GM13976 (cell line): ENCODE data around the gene PPP1R1A.

Experiments used
- DNase-seq: peaks from one replicate; pipeline ENCODE4 v3.0.0; 2012; ENCODE audit warnings: low spot score
- CTCF ChIP-seq: IDR thresholded peaks from 2 replicates; pipeline ENCODE4 v1.5.1; 2012; ENCODE audit warnings: borderline replicate concordance, mild to moderate bottlenecking; ENCODE audit not compliant: insufficient read depth; ENCODE audit errors: extremely low read depth, missing control alignments, control extremely low read depth
- in situ Hi-C: fragments of 300-500 bp; cut with MboI; formaldehyde crosslinking; loops from one replicate; pipeline ENCODE4 v1.12.0; 2022; ENCODE audit warnings: low sequenced_read_pairs, mixed read lengths, inconsistent platforms; ENCODE audit not compliant: unreplicated experiment

The PPP1R1A gene

GRCh38 chr12:54627304-54627703 is 38.8 kb upstream of the PPP1R1A start:
- in situ Hi-C loops: no loop called here
- DNase-seq: no peak
- TF ChIP-seq CTCF: no peak

- in situ Hi-C loops: no loop called here
- TF ChIP-seq CTCF: no peak
- no peak for DNase-seq
These were observed 37.1 kb upstream of the PPP1R1A start for GRCh38 chr12:54625598-54625997.

GRCh38 chr12:54624315-54625279 is 36.1 kb upstream of the PPP1R1A start:
- no peak for DNase-seq
- in situ Hi-C loops: no loop called here
- no peak for TF ChIP-seq CTCF

- no peak for TF ChIP-seq CTCF
- in situ Hi-C loops: no loop called here
- no peak for DNase-seq
These were observed 34.2 kb upstream of the PPP1R1A start for GRCh38 chr12:54622463-54623183.

GRCh38 chr12:54616933-54617680 is 28.6 kb upstream of the PPP1R1A start:
- DNase-seq: no peak
- in situ Hi-C loops: no loop called here
- no peak for TF ChIP-seq CTCF

GRCh38 chr12:54612225-54612750 is 23.8 kb upstream of the PPP1R1A start:
- DNase-seq: no peak
- TF ChIP-seq CTCF: no peak
- in situ Hi-C loops: no loop called here
